HL-60 (cell line): ENCODE data around the gene MLYCD.

ENCODE experiments used
- GABPA ChIP-seq: IDR thresholded peaks from 2 replicates; pipeline ENCODE4 v1.6.1; 2012; ENCODE audit warnings: low read depth
- POLR2AphosphoS5 ChIP-seq: IDR thresholded peaks from 2 replicates; pipeline ENCODE4 v1.6.1; 2012; ENCODE audit warnings: low read depth
- SPI1 ChIP-seq: IDR thresholded peaks from 2 replicates; pipeline ENCODE4 v1.6.1; 2012; ENCODE audit warnings: low read depth, mild to moderate bottlenecking, borderline replicate concordance
- TF ChIP-seq, protein P1 (sequence below): IDR thresholded peaks from one replicate; pipeline ENCODE4 v1.5.1; 2011; ENCODE audit warnings: low read length, control low read depth, inconsistent platforms; ENCODE audit not compliant: insufficient read depth
- TF ChIP-seq, protein P2 (sequence below): IDR thresholded peaks from 2 replicates; pipeline ENCODE4 v1.6.1; 2012; ENCODE audit warnings: low read depth; ENCODE audit not compliant: insufficient replicate concordance

DNA sequence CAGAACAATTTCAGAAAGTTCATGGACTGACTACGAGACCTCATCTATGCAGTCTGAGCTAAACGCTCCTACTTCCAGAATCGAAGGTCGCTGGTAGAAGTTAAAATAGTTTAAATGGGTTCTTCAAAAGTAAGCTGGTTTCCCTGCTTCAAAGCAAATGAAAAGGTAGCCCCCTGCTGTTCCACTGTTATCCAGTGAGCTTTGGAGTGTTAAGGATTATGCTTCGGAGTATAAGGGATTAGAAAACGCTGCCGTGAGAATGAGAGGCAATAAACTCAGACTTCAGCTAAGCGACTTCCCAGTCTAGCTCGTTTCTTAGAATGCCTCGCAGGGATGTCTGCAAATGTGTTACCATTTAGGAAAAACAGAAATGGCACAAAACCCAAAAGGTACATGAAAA, 12.4 kb downstream of the MLYCD start:
- TF ChIP-seq, protein P1, sequence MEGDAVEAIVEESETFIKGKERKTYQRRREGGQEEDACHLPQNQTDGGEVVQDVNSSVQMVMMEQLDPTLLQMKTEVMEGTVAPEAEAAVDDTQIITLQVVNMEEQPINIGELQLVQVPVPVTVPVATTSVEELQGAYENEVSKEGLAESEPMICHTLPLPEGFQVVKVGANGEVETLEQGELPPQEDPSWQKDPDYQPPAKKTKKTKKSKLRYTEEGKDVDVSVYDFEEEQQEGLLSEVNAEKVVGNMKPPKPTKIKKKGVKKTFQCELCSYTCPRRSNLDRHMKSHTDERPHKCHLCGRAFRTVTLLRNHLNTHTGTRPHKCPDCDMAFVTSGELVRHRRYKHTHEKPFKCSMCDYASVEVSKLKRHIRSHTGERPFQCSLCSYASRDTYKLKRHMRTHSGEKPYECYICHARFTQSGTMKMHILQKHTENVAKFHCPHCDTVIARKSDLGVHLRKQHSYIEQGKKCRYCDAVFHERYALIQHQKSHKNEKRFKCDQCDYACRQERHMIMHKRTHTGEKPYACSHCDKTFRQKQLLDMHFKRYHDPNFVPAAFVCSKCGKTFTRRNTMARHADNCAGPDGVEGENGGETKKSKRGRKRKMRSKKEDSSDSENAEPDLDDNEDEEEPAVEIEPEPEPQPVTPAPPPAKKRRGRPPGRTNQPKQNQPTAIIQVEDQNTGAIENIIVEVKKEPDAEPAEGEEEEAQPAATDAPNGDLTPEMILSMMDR, result no peak
- no peak for TF ChIP-seq POLR2AphosphoS5
- TF ChIP-seq, protein P2, sequence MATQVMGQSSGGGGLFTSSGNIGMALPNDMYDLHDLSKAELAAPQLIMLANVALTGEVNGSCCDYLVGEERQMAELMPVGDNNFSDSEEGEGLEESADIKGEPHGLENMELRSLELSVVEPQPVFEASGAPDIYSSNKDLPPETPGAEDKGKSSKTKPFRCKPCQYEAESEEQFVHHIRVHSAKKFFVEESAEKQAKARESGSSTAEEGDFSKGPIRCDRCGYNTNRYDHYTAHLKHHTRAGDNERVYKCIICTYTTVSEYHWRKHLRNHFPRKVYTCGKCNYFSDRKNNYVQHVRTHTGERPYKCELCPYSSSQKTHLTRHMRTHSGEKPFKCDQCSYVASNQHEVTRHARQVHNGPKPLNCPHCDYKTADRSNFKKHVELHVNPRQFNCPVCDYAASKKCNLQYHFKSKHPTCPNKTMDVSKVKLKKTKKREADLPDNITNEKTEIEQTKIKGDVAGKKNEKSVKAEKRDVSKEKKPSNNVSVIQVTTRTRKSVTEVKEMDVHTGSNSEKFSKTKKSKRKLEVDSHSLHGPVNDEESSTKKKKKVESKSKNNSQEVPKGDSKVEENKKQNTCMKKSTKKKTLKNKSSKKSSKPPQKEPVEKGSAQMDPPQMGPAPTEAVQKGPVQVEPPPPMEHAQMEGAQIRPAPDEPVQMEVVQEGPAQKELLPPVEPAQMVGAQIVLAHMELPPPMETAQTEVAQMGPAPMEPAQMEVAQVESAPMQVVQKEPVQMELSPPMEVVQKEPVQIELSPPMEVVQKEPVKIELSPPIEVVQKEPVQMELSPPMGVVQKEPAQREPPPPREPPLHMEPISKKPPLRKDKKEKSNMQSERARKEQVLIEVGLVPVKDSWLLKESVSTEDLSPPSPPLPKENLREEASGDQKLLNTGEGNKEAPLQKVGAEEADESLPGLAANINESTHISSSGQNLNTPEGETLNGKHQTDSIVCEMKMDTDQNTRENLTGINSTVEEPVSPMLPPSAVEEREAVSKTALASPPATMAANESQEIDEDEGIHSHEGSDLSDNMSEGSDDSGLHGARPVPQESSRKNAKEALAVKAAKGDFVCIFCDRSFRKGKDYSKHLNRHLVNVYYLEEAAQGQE, result no peak
- TF ChIP-seq SPI1, result no peak
- no peak for TF ChIP-seq GABPA
